A549 (cell line): Measurements from ENCODE around the gene MAPK9. TPM values are rescaled to one million over a fixed set of nuclear protein-coding genes. Genes with fewer than 3 reads are reported as not detected.

Source experiments
- ATAC-seq, 2 experiments: fragments of 200-7000 bp in 1 of 2; fragments of >200 bp in 1 of 2; cut with Nextera tagmentation in 1 of 2; cut with Tn5 transposase in 1 of 2; 3 replicates each; pipeline versions ENCODE4 v1.8.0 to v1.9.1; 2018 to 2020; ENCODE audit warnings: mild to moderate bottlenecking in 1 of 2, moderate library complexity in 1 of 2
- CTCF ChIA-PET: fragments of 300-600 bp; sonication (Branson Sonifier 250); formaldehyde crosslinking; extraction: SDS; loops from one replicate; lab custom pipeline; 2021; ENCODE audit warnings: antibody characterized with exemption, inconsistent platforms; lab: Yijun Ruan, JAX
- POLR2A ChIA-PET: fragments of 350-600 bp; formaldehyde crosslinking; extraction: SDS; loops from one replicate; lab custom pipeline; 2021; ENCODE audit warnings: antibody characterized with exemption, inconsistent platforms; lab: Yijun Ruan, JAX
- DNase-seq, 2 experiments: peaks; one replicate each; pipeline versions ENCODE4 v3.0.0 to v3.0.0-alpha.2; 2011 to 2016; ENCODE audit warnings: low read depth in 1 of 2, low spot score in 1 of 2
- FAIRE-seq: peaks from 2 replicates; lab custom pipeline; 2011; peaks lifted over from hg19 to GRCh38; lab: Jason Lieb, UNC
- H3K27ac ChIP-seq, 2 experiments: fragments of >200 bp; sonication (Bioruptor Twin); formaldehyde crosslinking; 3 replicates each; pipeline ENCODE4 v1.5.1; 2016 to 2017
- H3K4me1 ChIP-seq: fragments of >200 bp; sonication (Bioruptor Twin); formaldehyde crosslinking; 3 replicates; pipeline ENCODE4 v1.6.1; 2016
- H3K4me2 ChIP-seq: fragments of >200 bp; sonication (Bioruptor Twin); formaldehyde crosslinking; 3 replicates; pipeline ENCODE4 v1.6.1; 2016
- H3K4me3 ChIP-seq: fragments of >200 bp; sonication (Bioruptor Twin); formaldehyde crosslinking; 3 replicates; pipeline ENCODE4 v1.5.1; 2016
- H3K9me3 ChIP-seq: fragments of >200 bp; sonication (Bioruptor Twin); formaldehyde crosslinking; 3 replicates; pipeline ENCODE4 v1.6.1; 2016
- CBX2 ChIP-seq: fragments of 200-600 bp; sonication (generic); IDR thresholded peaks from 2 replicates; pipeline ENCODE4 v1.6.1; 2016; ENCODE audit warnings: low read depth, mild to moderate bottlenecking, borderline replicate concordance
- CBX8 ChIP-seq: fragments of 200-600 bp; sonication (generic); IDR thresholded peaks from 2 replicates; pipeline ENCODE4 v1.6.1; 2016
- EHMT2 ChIP-seq: fragments of 200-600 bp; sonication (generic); IDR thresholded peaks from 2 replicates; pipeline ENCODE4 v1.6.1; 2016; ENCODE audit warnings: antibody characterized with exemption, low read depth, mild to moderate bottlenecking, moderate library complexity
- ESRRA ChIP-seq: fragments of 150-350 bp; IDR thresholded peaks from 2 replicates; pipeline ENCODE4 v1.6.1; 2014; ENCODE audit warnings: mild to moderate bottlenecking, low read length, borderline replicate concordance
- FOSL2 ChIP-seq, 2 experiments: fragments of 450-650 bp in 1 of 2; fragments of >200 bp in 1 of 2; sonication (Bioruptor Twin) in 1 of 2; formaldehyde crosslinking; IDR thresholded peaks; 2 replicates each; pipeline versions ENCODE4 v1.5.0 to v1.6.1; 2016 to 2020; ENCODE audit warnings: mild to moderate bottlenecking in 1 of 2, moderate library complexity in 1 of 2
- GATA3 ChIP-seq: IDR thresholded peaks from 2 replicates; pipeline ENCODE4 v1.6.1; 2012; ENCODE audit warnings: borderline replicate concordance
- HOXB5 ChIP-seq: fragments of 250-450 bp; sonication (Bioruptor Pico); IDR thresholded peaks from 2 replicates; pipeline ENCODE4 v1.5.0; 2020; ENCODE audit warnings: mild to moderate bottlenecking, moderate library complexity
- KDM1A ChIP-seq: fragments of 200-600 bp; sonication (generic); IDR thresholded peaks from 2 replicates; pipeline ENCODE4 v1.6.1; 2016; ENCODE audit warnings: low read depth, mild to moderate bottlenecking
- MAZ ChIP-seq: fragments of 150-350 bp; IDR thresholded peaks from 2 replicates; pipeline ENCODE4 v1.6.1; 2014; ENCODE audit warnings: antibody characterized with exemption, low read depth, low read length, borderline replicate concordance
- NFE2L2 ChIP-seq: fragments of 150-350 bp; conservative IDR thresholded peaks from 2 replicates; pipeline ENCODE4 v1.6.1; 2014; ENCODE audit warnings: low read length
- NPAS2 ChIP-seq: fragments of 250-450 bp; sonication (Bioruptor Pico); IDR thresholded peaks from 2 replicates; pipeline ENCODE4 v1.8.0; 2022; ENCODE audit warnings: mild to moderate bottlenecking, moderate library complexity, borderline replicate concordance
- POLR2AphosphoS2 ChIP-seq: conservative IDR thresholded peaks from 2 replicates; pipeline ENCODE4 v1.6.1; 2012; ENCODE audit warnings: low read length, improper control_type of control experiment, inconsistent platforms
- RARB ChIP-seq: fragments of 250-450 bp; sonication (Bioruptor Pico); IDR thresholded peaks from 2 replicates; pipeline ENCODE4 v1.8.0; 2021; ENCODE audit warnings: mild to moderate bottlenecking, moderate library complexity
- RFX5 ChIP-seq: fragments of 450-650 bp; IDR thresholded peaks from 2 replicates; pipeline ENCODE4 v1.7.1; 2014; ENCODE audit warnings: antibody characterized with exemption, mild to moderate bottlenecking, moderate library complexity
- RNF2 ChIP-seq: fragments of 200-600 bp; sonication (generic); IDR thresholded peaks from 2 replicates; pipeline ENCODE4 v1.6.1; 2016; ENCODE audit warnings: low read depth, mild to moderate bottlenecking, antibody characterized with exemption, moderate library complexity, borderline replicate concordance
- TFCP2L1 ChIP-seq: fragments of 250-450 bp; sonication (Bioruptor Pico); IDR thresholded peaks from 2 replicates; pipeline ENCODE4 v1.5.0; 2021; ENCODE audit warnings: mild to moderate bottlenecking
- TP53 ChIP-seq: fragments of 250-450 bp; sonication (Bioruptor Pico); IDR thresholded peaks from 2 replicates; pipeline ENCODE4 v1.5.0; 2021; ENCODE audit warnings: mild to moderate bottlenecking, moderate library complexity
- ZC3H11A ChIP-seq: fragments of 450-650 bp; IDR thresholded peaks from 2 replicates; pipeline ENCODE4 v1.6.1; 2014; ENCODE audit warnings: antibody characterized with exemption, mild to moderate bottlenecking
- ZFP36 ChIP-seq: fragments of 450-650 bp; IDR thresholded peaks from 2 replicates; pipeline ENCODE4 v1.6.1; 2014; ENCODE audit warnings: borderline replicate concordance; ENCODE audit not compliant: partially characterized antibody
- WGBS: methylation state at CpG from one replicate; pipeline ENCODE4 v1.1.6; 2017; ENCODE audit errors: missing lambda C conversion rate; 5-methylcytosine and 5-hydroxymethylcytosine counted together
- polyA plus RNA-seq, 4 experiments: library from polyadenylated mRNA; depleted of rRNA in 3 of 4; stranded (reverse); fragments of >200 nt; fragmentation: RNase III in 1 of 4; extraction: RNeasy Plus Mini Kit Qiagen cat#74134 plus additional on column Dnase treatment in 1 of 4; gene quantifications; 2 replicates in 3 of 4; 3 replicates in 1 of 4; pipeline ENCODE4 v1.2.3, GENCODE V29; 2011 to 2017
- TF ChIP-seq, protein P1 (sequence below): IDR thresholded peaks from 2 replicates; pipeline ENCODE4 v1.6.1; 2012; ENCODE audit warnings: low read depth, borderline replicate concordance
- TF ChIP-seq, protein P2 (sequence below): fragments of >200 bp; sonication (Bioruptor Twin); formaldehyde crosslinking; IDR thresholded peaks from 3 replicates; pipeline ENCODE4 v1.5.1; 2016
- TF ChIP-seq, protein P3 (sequence below): IDR thresholded peaks from 2 replicates; pipeline ENCODE4 v1.6.1; 2012
- TF ChIP-seq, protein P4 (sequence below): fragments of 200-600 bp; sonication (generic); IDR thresholded peaks from 2 replicates; pipeline ENCODE4 v1.6.1; 2016; ENCODE audit warnings: antibody characterized with exemption, mild to moderate bottlenecking, moderate library complexity

Gene MAPK9
- polyA plus RNA-seq, 2 of the 4 experiments (the other 2 are of a cell fraction) = 36.6 to 66.9 TPM

DNA sequence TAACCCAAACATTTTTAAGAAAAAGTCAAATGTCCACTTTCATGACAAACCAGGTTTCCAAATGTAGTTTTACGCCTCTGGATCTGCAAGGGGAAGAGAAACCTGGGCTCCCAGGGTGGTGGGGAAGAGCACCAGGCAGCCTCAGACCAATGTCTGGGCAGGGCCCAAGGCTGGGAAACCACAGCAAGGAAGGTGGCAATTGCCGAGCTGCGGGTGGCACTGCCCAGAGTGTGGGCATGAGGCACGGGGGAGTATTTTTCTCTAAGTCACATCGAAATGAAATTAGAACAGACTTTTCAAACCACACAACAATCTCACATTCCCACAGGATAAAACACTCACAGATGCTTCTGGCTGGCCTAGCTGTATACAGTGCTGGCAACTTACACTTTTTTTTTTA is 50.3 kb downstream of the MAPK9 start:
- TF ChIP-seq MAZ (no peak), ZC3H11A (no peak), GATA3 (no peak), CBX2 (no peak), HOXB5 (CRISPR knock-in tag) (no peak), FOSL2 (IDR thresholded peaks at IDR 0.05) (no peak), FOSL2 (CRISPR knock-in tag; IDR thresholded peaks at IDR 0.05) (no peak), ESRRA (no peak), TP53 (CRISPR knock-in tag) (no peak), TFCP2L1 (CRISPR knock-in tag) (no peak), KDM1A (no peak), POLR2AphosphoS2 (no peak), CBX8 (no peak), NFE2L2 (no peak), RNF2 (no peak), NPAS2 (CRISPR knock-in tag) (no peak), RFX5 (no peak)
- TF ChIP-seq, protein P1, sequence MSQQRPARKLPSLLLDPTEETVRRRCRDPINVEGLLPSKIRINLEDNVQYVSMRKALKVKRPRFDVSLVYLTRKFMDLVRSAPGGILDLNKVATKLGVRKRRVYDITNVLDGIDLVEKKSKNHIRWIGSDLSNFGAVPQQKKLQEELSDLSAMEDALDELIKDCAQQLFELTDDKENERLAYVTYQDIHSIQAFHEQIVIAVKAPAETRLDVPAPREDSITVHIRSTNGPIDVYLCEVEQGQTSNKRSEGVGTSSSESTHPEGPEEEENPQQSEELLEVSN = no peak
- TF ChIP-seq, protein P2, sequence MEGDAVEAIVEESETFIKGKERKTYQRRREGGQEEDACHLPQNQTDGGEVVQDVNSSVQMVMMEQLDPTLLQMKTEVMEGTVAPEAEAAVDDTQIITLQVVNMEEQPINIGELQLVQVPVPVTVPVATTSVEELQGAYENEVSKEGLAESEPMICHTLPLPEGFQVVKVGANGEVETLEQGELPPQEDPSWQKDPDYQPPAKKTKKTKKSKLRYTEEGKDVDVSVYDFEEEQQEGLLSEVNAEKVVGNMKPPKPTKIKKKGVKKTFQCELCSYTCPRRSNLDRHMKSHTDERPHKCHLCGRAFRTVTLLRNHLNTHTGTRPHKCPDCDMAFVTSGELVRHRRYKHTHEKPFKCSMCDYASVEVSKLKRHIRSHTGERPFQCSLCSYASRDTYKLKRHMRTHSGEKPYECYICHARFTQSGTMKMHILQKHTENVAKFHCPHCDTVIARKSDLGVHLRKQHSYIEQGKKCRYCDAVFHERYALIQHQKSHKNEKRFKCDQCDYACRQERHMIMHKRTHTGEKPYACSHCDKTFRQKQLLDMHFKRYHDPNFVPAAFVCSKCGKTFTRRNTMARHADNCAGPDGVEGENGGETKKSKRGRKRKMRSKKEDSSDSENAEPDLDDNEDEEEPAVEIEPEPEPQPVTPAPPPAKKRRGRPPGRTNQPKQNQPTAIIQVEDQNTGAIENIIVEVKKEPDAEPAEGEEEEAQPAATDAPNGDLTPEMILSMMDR = no peak
- TF ChIP-seq, protein P3, sequence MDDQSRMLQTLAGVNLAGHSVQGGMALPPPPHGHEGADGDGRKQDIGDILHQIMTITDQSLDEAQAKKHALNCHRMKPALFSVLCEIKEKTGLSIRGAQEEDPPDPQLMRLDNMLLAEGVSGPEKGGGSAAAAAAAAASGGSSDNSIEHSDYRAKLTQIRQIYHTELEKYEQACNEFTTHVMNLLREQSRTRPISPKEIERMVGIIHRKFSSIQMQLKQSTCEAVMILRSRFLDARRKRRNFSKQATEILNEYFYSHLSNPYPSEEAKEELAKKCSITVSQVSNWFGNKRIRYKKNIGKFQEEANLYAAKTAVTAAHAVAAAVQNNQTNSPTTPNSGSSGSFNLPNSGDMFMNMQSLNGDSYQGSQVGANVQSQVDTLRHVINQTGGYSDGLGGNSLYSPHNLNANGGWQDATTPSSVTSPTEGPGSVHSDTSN = no peak
- POLR2A ChIA-PET = no interaction called here
- ATAC-seq (no peak), FAIRE-seq (no peak), DNase-seq (no peak)
- Histone ChIP-seq H3K9me3 (peaks cover 65% of the 10 kb centered on the region), H3K4me2 (no peak overlapping the region), H3K4me3 (no peak overlapping the region), H3K27ac (no peak overlapping the region), H3K4me1 (no peaks in the 10 kb centered on the region)
- CTCF ChIA-PET = interaction anchor here (1.1 to 1.4 kb wide), 2 partner anchors 12 to 34 kb away, joined by 3 to 5 read pairs; no protein-coding TSS in a partner anchor
- 93% methylated on average over 5 of the region's 5 CpGs for WGBS

DNA sequence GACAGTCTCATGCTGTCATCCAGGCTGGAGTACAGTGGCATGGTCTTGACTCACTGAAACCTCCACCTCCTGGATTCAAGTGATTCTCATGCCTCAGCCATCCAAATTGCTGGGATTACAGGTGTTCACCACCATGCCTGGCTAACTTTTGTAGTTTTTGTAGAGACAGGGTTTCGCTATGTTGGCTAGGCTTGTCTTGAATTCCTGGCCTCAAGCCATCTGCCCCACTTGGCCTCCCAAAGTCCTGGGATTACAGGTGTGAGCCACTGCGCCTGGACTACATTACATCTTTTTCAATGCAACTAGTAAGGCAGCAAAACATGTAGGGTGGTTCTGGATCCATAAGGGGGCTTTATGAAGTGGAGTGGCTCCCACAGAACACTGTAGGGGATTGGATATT is 53.3 kb downstream of the MAPK9 start:
- Histone ChIP-seq H3K27ac (no peak overlapping the region), H3K9me3 (peaks cover 43% of the 10 kb centered on the region), H3K4me2 (no peak overlapping the region), H3K4me3 (no peak overlapping the region), H3K4me1 (no peaks in the 10 kb centered on the region)
- WGBS = 83% methylated on average over 2 of the region's 2 CpGs
- FAIRE-seq = no peak
- TF ChIP-seq ZFP36 (no peak), RARB (CRISPR knock-in tag) (no peak), POLR2AphosphoS2 (no peak), KDM1A (no peak), EHMT2 (no peak), NPAS2 (CRISPR knock-in tag) (no peak)
- TF ChIP-seq, protein P4, sequence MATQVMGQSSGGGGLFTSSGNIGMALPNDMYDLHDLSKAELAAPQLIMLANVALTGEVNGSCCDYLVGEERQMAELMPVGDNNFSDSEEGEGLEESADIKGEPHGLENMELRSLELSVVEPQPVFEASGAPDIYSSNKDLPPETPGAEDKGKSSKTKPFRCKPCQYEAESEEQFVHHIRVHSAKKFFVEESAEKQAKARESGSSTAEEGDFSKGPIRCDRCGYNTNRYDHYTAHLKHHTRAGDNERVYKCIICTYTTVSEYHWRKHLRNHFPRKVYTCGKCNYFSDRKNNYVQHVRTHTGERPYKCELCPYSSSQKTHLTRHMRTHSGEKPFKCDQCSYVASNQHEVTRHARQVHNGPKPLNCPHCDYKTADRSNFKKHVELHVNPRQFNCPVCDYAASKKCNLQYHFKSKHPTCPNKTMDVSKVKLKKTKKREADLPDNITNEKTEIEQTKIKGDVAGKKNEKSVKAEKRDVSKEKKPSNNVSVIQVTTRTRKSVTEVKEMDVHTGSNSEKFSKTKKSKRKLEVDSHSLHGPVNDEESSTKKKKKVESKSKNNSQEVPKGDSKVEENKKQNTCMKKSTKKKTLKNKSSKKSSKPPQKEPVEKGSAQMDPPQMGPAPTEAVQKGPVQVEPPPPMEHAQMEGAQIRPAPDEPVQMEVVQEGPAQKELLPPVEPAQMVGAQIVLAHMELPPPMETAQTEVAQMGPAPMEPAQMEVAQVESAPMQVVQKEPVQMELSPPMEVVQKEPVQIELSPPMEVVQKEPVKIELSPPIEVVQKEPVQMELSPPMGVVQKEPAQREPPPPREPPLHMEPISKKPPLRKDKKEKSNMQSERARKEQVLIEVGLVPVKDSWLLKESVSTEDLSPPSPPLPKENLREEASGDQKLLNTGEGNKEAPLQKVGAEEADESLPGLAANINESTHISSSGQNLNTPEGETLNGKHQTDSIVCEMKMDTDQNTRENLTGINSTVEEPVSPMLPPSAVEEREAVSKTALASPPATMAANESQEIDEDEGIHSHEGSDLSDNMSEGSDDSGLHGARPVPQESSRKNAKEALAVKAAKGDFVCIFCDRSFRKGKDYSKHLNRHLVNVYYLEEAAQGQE = no peak
- no peak for DNase-seq
- CTCF ChIA-PET = no interaction called here
- POLR2A ChIA-PET = no interaction called here
- no peak for ATAC-seq
